Germinal center (tissue), 1 donor: Measurements from ENCODE around the gene SST.
A peak's percentile ranks its signal among the peaks of the same experiment; 100 is the strongest.

ENCODE experiments used
- DNase-seq: peaks from one replicate; pipeline ENCODE4 v3.0.0; 2012; ENCODE audit warnings: mixed read lengths, low spot score

SST gene

DNA sequence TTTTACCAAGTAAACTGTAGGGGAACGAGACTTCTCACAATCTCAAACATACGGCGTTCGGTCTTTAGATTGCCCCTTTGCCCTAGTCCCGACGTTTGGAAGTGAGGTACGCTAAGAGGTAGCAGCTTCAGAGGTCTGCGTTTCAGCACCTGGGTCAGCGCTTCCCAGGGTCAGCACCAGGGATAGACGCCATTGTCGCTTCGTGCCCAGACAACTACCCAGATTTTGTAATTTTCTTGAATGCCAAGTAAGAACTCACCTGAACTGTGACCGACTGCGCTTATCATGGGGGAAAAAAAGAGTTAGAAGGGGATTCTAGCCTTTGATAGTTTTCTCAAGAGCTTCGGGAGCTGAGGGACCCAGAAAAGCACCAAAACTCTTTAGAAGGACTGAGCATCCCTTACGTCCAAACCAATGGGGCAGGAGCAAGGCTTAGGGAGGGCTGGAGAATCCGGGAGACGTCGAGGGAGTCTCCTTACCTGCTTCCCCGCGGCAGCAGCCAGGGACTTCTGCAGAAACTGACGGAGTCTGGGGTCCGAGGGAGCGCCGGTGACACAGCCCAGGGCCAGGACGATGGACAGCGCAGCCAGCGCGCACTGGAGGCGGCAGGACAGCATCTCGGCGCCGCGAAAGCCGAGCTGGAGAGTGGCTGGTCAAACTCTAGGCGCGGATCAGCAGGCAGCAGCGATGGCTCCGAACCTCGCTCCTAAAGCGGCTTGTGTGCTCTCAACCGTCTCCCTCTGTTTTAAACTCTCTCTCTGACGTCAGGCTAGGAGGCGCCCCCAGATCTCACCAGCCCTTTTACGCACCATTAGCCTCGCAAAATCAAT is at the start of gene SST:
SST (minus strand) TSS at position 720 of the 830 bp plus-strand sequence; CDS start at position 617, 103 bp downstream.
- DNase-seq = no peak

DNA sequence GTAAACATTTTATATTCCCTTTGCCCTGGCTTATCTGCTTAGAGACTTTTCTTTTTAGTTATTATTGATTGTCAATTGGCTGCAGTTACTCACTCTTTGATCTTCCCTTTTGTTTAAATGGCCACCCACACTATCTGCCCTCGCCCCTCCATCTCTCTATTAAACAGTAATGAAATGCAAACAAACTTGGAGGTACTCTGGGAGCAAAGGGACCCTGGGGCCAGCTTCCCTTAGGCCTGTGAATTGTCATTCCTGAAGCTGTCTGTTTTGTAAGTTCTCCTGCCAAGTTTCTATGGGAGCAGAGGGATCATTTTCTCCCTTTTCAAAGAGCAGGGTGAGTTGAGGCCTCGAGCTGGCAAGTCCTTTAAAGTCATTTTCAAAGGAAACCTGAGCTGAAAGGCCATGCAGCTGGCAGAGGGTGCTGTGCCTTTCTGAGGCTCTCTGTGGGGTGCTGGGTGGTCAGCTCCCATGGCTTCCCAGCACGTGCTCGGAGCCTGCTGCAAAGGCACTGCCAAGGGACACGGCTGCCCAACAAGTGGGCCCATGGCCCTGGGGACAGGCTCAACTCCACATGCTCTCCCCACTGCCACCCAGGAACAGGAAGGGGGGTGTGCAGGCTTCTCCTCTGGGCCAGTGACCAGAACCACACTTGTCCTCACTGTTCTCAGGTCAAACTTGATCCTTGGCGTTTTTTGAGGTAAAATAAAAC is 49.6 kb upstream of the SST start:
- no peak for DNase-seq

DNA sequence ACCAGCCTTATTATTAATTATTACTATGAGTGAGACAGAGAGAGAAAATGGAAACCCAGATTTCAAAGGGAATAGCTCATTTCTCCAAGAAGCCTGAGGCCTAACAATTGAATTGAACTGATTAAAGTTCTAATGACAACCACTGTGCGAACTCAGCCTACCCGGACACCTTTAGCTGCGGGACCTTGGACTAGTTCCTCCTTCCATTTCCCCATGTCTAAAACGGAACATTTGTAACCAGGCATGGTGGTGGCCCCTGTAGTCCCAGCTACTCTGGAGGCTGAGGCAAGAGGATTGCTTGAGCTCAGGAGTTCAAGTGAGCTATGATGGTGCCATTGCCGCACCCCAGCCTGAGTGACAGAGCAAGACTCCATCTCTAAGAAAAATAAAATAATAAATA is 48.6 kb upstream of the SST start:
- no peak for DNase-seq

DNA sequence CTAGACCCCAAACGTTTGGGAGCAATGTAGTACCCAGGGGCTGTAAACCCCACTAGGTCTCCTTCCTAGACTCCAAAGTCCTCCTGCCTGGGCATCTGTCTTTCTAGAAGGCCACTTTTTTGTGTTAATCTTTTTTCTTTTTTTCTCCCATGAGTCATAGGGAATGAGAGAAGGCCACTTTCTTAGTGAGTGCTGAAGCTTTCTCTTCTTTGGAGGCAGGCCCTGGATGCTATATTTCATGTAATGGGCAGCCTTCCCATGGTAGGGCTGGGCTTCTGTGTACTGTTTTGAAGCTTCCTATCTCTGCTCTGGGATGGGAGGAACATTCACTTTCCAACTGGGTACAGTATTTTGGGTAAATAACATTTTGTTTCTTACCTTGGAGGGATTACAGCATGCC is 47.4 kb upstream of the SST start:
- DNase-seq = no peak

DNA sequence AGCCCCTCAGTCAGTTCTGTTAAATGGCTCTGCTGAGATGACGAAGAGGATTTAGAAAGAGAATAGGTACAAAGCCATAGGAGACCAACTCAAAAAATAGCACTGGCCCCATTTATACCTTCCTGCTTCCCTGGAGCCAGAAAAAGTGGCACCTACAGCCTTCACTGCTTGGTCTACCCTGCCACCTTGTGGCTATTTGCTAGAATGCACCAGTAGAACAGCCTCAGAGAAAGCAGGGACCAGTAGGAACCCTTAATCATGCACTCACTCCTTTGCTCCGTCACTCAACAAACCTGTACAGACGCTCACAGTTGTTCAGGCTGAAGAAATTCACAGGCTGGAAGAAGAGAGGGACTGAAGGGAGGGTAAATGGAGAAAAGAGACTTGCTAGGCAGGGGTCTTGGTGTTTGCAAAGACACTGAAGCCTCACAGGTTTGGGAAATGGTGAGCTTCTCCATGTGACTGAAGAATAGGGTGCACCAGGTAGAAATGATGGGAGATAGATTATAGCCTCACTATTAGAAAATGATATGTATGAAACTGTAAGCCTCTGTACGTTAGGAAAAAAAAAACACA is 44.3 kb upstream of the SST start:
- peak; percentile 79 for DNase-seq

DNA sequence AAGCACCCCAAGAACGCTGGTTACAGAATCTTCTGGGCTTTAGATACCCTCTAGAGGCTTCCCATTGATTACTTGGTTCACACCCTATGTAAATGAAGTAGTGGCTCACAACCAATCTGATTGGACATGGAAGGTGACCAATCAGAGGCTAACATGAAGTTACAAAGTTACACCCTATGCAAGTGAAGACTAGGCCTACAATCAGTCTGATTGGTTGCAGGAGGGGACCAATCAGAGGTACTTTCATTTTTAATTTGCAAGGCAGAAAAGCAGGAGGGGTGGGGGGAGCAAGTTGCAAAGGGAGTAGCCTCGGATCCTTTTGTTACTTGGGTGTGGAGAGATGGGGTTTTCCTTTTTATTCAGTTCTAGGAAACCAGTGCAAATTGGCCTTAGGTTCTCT is 43.3 kb upstream of the SST start:
- DNase-seq = no peak

DNA sequence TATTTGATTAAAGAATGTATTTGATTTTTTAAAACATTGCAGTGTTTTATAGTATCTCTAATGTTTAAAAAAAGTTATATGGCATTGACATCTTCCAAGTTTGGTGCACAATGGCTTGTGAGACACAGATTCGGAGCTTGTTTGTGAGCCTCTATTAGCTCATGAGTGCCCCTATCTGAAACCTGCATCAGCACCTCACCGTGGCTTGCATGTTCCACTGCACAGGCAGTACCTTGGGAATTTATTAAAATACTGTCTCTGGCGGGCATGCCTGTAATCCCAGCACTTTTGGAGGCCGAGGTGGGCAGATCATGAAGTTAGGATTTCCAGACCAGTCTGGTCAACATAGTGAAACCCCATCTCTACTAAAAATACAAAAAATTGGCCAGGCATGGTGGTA is 39.0 kb upstream of the SST start:
- DNase-seq = no peak

DNA sequence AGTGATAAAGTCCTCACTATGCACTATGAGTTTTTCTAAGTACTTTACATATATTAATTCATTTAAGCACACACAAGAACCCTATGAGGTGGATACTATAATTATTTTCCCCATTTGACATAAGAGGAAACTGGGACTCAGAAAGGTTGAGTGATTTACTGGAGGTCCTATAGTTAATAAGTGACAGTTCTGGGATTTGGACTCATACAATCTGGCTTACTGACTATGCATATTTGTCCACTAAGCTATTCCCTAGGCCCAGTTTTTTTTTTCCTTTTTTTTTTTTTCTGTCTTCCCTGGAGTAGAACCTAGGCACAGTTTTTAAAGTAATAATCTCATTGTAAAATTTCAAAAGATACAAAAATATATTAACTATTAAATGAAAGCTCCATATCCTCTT is 38.5 kb upstream of the SST start:
- no peak for DNase-seq

DNA sequence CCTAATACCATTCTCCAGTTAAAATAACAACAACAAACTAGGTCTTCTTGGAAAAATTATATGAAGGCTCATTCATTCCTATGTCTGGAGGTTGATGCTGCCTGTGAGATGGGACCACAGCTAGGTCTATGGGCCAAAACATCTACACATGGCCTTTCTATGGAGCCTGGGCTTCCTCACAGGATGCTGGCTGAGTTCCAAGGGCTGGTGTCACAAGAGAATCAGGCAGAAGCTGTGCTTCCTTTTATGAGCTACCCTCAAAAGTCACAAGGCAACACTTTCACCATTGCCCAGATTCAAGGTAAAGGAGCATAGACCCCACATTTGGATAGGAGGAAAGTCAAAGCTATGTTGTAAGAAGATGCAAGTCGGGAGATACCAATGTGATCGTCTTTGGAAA is 36.8 kb upstream of the SST start:
- no peak for DNase-seq

DNA sequence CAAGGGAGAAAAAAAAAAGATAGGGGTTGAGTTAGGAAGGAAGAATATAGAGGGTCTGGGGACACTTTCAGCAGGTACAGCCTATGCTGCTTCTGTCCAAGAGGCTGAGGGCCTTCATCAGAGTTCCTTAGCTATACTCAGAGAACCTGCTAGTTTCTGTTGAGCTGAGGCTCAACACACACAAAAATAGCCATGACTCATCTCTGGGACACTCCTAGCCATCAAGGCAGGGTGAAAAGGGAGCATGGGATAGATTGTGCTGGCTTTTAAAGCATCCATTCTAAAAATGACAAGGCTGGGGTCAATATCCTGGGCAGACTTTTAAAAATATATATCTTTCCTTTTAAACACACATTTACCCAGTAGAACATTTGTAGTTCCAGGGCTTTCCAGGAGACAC is 35.0 kb upstream of the SST start:
- no peak for DNase-seq

DNA sequence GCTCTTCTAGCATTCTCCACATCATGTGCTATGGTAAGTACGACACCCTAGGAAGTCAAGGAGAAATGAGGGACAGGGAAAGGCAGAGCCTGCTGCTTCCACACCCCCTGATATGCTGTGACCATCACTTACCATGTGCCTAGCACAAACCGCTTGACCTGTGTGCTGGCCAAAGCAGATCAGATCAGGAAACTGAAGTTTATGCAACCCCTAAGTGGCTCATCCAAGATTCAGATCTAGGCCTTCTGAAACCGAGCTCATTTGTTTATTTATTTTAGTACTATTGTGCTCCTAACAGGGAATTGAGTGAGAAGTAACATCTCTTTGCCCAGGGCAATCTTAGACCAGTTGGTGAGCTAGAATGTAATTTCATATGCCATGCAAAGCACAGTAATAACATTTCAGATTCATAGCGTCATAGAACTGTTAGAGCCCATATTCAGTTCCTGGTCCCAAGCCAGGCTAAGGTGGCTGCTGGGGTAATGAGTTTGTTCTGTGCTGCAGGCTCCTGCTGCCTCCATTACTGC is 32.4 kb upstream of the SST start, which contains the start of gene RTP2:
RTP2 (minus strand) TSS at position 51 of the 527 bp plus-strand sequence. CDS start 429 bp downstream, outside the sequence.
- no peak for DNase-seq

DNA sequence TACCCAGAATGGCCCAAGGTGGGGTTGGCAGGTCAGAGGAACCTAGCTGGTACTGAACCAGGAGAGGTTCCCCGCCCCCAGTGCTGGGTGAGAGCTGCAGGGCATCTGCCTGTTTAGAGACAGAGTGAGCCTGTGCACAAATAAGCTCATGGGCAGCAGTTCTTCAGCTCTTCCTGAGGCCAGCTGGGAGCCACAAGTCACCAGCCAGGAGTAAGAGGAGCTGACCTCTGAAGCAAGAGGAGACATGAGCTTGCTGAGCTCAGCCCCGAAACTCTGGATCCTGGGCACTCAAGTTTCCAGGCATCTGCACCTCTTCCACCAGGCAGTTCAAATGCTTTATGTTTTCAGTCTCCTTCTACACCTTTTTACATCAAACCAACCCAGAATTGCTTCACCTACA is 30.1 kb upstream of the SST start:
- no peak for DNase-seq

DNA sequence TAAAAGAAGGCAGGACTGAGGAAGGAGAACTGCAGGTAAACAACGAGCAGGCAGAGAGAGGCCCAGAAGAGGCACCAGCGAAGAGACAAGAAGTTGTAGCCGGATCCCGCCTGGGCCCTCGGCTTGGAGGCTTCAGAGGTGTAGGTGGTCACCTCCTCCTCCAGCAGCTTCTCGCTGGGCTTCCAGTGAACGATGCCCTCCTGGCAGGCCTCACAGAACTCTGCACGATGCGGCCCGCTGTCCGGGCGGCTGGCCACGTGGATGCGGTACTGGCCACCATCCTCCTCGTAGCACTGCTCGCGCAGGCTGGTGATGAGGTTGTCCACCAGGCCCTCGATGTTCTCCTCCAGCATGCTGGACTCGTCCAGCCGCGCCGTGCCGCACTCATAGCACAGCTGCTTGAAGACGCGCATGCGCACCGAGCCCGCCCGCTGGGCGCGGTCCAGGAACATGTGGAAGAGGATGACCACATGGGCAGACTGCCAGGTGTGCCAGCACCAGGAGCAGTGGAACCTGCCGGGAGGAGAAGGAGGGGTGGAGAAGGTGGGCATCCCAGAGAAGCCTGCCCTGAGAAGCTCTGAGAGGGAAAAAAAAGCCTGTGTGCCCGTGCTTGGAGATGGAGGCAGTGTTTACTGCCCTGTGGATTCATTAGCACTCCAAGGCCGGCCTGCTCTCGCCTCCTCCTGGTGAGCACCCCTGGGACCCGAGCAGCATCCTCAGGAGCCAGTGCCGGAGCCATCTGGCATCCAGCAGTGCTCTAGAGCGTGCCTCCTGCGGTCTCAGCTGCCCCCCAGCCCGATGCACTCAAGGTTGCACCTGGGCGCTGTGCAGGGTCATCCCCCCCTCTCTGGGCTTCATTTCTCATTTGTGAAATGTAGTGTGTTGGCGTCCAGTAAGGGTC is 28.6 kb upstream of the SST start:
- no peak for DNase-seq

DNA sequence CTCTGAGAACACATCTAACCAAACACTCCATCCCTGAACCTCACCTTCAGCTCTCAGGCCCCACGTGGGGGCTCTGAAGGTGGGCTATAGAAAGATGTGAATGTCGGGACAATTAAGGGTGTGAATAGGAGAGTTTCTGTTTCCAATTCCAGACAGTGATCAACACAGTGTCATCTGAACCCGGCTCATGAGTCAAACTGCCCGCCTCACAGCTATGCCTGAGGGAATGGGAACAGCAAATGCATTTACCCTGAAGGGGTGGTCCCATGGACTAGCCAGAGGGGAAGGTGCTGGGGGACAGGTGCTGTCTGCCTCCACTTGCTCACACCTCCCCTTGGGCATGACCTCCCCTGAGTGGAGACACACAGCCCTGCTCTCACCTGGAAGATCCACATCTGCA is 25.8 kb upstream of the SST start:
- no peak for DNase-seq

DNA sequence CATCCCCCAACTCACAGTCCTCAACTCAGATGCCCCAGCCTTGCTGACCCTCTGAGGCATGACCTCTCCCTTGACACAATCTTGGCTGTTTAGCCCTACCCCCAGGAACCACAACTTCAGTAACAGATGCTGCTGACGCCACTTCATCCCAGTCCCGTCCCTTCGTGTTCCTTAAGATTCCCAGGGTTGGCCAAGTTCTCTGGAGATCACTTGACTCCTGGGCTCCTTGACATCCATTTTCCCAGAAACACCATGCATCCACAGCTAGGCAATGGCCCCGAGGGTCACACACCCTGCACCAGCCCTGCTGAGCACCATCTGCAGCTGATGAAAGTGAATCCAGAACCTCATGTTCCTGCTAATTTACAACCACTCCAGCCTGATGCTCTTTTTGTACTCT is 25.3 kb upstream of the SST start:
- DNase-seq = no peak

DNA sequence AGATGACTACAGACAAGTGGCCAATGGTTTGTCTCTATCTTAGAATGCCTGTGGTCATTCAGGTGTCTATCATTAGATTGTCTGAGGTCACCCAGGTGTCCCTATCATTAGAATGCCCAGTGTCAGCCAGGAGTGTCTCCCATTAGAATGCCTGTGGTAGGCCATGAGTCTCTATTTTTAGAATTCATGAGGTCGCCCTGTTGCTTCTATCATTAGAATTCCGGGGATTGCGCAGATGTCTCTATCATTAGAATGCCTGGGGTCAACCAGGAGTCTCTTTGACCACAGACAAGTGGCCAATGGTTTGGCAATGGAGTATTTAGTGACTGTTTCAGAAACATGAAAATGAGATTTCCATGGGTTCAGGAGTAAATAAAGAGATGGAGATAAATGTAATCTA is 24.6 kb upstream of the SST start:
- DNase-seq = no peak

DNA sequence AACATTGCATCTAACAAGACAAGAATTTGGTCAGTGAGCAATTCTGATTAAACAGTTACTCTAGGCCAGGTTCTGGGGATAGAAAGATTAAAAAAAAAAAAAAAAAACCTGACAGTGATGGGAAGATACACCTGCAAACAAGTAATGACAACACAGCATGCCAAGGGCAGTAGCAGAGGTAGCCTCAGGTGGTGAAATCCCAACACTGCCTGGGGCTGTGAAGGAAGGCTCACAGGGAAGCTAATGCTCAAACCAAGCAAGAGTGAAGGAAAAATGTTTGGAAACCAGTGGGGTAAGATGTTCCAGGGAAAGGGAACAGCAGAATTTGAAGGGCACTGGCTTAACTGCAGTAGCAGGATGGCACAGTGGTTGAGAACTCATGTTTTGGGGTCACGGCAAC is 23.2 kb upstream of the SST start:
- DNase-seq = no peak

DNA sequence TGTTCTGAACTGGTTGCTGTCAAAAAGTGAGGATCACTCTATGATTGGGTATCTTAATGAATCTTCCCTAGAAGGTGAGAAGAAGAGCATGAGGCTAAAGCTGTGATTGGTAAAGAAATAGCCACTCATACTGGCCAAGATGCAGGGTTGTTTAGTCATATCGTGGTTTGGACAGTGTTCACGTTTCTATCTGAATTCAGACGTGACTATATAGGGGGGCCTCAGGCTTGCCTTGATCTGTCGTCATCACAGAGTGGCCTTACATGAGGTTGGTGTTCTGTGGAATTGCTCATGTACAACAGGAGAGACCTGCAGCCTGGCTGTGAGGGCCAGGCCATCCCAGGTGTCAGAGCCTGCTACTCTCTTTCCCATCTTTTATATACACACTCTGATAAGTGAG is 19.8 kb upstream of the SST start:
- no peak for DNase-seq

DNA sequence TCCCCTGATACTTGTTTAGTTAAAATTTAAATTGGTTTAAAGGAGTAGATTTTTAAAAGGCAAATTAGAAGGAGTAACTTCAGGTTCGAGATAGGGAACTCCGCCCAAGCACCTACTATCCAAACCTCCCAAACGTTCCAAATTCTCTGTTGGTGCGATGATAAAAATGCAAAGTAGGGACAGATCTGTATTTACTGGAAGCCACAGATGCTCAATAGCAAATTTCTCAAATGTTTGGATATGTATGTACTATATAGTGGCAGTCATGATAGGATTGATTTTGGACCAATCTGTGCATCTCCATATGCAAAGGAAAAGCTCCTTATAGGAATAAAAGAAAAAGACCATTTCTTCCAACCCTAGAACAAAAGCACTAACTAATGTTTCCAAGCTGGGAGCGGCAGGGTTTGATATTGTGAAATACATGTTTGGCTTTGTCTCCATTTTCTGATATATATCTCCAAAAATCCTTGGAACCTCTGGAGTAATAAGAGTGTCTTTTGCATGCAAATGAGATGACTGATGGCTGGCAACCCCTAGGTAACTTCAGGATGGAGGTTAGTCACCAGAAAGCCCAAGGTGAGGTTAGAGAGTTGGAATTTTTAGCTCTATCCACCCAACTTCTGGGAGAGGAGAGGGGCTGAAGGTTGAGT is 16.6 kb upstream of the SST start:
- no peak for DNase-seq

DNA sequence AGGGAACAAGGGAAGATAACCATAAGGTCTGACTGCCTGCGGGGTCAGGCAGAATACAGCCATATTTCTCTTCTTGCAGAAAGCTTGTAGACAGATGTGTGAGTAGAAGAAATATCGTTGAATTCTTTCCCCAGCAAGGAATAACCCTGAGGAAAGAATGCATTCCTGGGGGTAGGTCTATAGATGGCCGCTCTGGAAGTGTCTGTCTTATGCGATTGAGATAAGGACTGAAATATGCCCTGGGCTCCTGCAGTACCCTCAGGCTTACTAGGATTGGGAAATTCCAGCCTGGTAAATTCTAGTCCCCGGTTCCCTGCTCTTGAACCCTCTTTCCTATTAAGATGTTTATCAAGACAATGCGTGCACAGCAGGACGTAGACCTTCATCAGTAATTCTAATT is 15.8 kb upstream of the SST start:
- DNase-seq = no peak

DNA sequence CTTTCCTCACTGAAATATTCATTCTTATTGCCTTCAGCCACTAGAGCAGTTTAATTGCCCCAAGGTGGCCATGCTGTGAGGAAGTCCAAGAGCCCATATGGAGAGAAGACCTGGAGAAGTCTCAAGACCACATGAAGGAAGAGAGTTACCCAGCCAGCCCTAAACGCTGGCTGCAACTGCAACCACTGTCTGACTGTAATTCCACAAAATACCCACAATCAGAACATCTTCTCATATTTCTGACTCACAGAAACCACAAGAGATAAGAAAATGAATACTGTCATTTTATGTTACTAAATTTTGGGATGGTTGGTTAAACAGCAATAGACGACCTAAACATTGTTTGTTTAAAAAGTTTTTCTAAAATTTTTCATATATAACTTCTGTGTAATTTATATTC is 14.7 kb upstream of the SST start:
- DNase-seq = no peak
